Progenitor cell of endocrine pancreas (in vitro differentiated cells): ENCODE data around the gene MRPL4. TPM values are rescaled to one million over a fixed set of nuclear protein-coding genes. Genes with fewer than 3 reads are reported as not detected.

Source experiments
- DNase-seq: peaks from one replicate; pipeline ENCODE4 v3.0.0; 2021; ENCODE audit warnings: low spot score; ENCODE audit not compliant: unreplicated experiment
- H3K27ac Mint-ChIP-seq: 2 replicates; pipeline ENCODE4 v1.8.0; 2021; ENCODE audit warnings: mild to moderate bottlenecking, moderate library complexity, mixed read lengths
- H3K27me3 Mint-ChIP-seq: 2 replicates; pipeline ENCODE4 v1.8.0; 2021; ENCODE audit warnings: mixed read lengths
- H3K36me3 Mint-ChIP-seq: 2 replicates; pipeline ENCODE4 v1.8.0; 2022; ENCODE audit warnings: mixed read lengths; ENCODE audit not compliant: insufficient read depth
- H3K4me1 Mint-ChIP-seq: 2 replicates; pipeline ENCODE4 v1.8.0; 2021; ENCODE audit warnings: low read depth, mixed read lengths
- H3K4me3 Mint-ChIP-seq: 2 replicates; pipeline ENCODE4 v1.8.0; 2021; ENCODE audit warnings: low read depth, mild to moderate bottlenecking, moderate library complexity, mixed read lengths
- H3K9me3 Mint-ChIP-seq: 2 replicates; pipeline ENCODE4 v1.8.0; 2021; ENCODE audit warnings: low read depth, mixed read lengths
- CTCF ChIP-seq: fragments of 200-600 bp; sonication (generic); IDR thresholded peaks from one replicate; pipeline ENCODE4 v1.5.0; 2021; ENCODE audit warnings: antibody characterized with exemption, mild to moderate bottlenecking; ENCODE audit not compliant: unreplicated experiment
- long read RNA-seq: library from polyadenylated mRNA; unstranded; transcript quantifications from one replicate; pipeline ENCODE4 v2.0.0, GENCODE V29; 2020
- total RNA-seq: library from RNA; stranded (reverse); gene quantifications from 2 replicates; pipeline ENCODE4 v1.2.1, GENCODE V29; 2021

The MRPL4 gene
- 51.7 and 52.9 TPM in 2 replicates for total RNA-seq
- long read RNA-seq, transcript MRPL4-201 (9 exons, 1,455 nt) = major isoform, 5 of 9 reads
- long read RNA-seq, partial matches to known transcripts = 1 of 9 reads
- long read RNA-seq, other reads (novel, unspliced or antisense) = 0 of 9 reads

DNA sequence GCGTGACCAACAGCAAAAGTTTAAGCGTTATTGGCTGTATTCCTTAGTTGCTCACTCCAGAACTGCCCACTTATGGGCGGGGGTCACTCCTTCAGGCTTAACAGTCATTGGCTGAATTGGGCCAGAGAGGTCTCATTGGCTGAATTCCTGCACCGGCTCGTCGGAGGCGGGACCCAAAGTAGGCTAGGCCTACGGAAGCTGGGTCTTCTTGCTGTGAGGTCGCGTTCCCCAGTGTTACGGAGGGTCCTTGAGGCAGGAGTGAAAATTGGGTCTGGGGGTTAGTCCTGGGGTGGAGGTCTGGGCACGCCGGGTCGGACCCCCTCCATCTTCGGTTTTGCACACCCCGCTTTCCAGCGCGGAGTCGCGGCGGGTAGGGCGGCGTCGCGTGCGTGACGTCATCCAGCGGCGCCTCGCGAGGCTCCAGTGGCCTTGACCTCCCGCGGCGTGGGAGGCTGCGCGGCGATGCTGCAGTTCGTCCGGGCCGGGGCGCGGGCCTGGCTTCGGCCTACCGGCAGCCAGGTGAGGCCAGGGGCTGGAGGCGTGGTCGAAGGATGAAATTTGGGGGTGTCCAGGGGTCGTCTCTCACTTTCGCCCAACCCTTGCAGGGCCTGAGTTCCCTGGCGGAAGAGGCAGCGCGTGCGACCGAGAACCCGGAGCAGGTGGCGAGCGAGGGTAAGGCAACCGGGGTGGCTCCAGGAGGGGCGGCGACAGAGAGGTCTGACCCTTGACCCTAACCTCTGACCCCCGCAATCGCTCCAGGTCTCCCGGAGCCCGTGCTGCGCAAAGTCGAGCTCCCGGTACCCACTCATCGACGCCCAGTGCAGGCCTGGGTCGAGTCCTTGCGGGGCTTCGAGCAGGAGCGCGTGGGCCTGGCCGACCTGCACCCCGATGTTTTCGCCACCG lies at the start of gene MRPL4:
MRPL4 (plus strand) TSS at position 423 of the 903 bp plus-strand sequence; CDS start at position 463, 40 bp downstream.
- peak within 1 kb of the TSS; percentile 98 for H3K27ac Mint-ChIP-seq
- no peaks in the 10 kb centered on the region for H3K9me3 Mint-ChIP-seq
- no peaks in the 10 kb centered on the region for H3K27me3 Mint-ChIP-seq
- peak; percentile 86 for DNase-seq
- peak within 1 kb of the TSS; percentile 99 for H3K4me3 Mint-ChIP-seq
- H3K36me3 Mint-ChIP-seq = peaks cover 7% of the 10 kb centered on the region
- peaks cover 3% of the 10 kb centered on the region for H3K4me1 Mint-ChIP-seq
- TF ChIP-seq CTCF = no peak

- Mint-ChIP-seq H3K36me3 (no peaks in the 10 kb centered on the region), H3K4me3 (no peak overlapping the region), H3K27ac (no peak overlapping the region), H3K4me1 (no peaks in the 10 kb centered on the region), H3K27me3 (no peaks in the 10 kb centered on the region), H3K9me3 (no peaks in the 10 kb centered on the region)
- TF ChIP-seq CTCF = no peak
- no peak for DNase-seq
Measured at GRCh38 chr19:10203686-10204085, 48.3 kb upstream of the MRPL4 start.

DNA sequence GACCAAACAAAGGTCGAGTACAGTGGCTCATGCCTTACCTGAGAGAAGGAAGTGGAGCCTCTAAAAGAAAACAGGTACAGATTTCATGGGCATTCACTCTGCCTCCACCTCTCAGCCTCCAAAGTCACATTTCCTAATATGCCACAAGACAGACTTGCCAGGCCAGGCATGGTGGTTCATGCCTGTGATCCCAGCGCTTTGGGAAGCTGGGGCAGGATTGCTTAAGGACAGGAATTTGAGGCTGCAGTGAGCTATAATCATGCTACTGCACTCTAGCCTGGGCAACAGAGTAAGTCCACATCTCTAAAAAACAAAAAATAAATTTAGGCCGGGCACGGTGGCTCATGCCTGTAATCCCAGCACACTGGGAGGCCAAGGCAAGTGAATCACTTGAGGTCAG lies 46.4 kb upstream of the MRPL4 start:
- no peak for TF ChIP-seq CTCF
- DNase-seq = no peak
- no peak overlapping the region for H3K27ac Mint-ChIP-seq
- H3K27me3 Mint-ChIP-seq = no peaks in the 10 kb centered on the region
- no peaks in the 10 kb centered on the region for H3K9me3 Mint-ChIP-seq
- H3K36me3 Mint-ChIP-seq = no peaks in the 10 kb centered on the region
- no peaks in the 10 kb centered on the region for H3K4me1 Mint-ChIP-seq
- H3K4me3 Mint-ChIP-seq = no peak overlapping the region

- no peaks in the 10 kb centered on the region for H3K27me3 Mint-ChIP-seq
- H3K27ac Mint-ChIP-seq = no peak overlapping the region
- H3K9me3 Mint-ChIP-seq = no peaks in the 10 kb centered on the region
- H3K36me3 Mint-ChIP-seq = no peaks in the 10 kb centered on the region
- H3K4me3 Mint-ChIP-seq = no peak overlapping the region
- TF ChIP-seq CTCF = no peak
- no peaks in the 10 kb centered on the region for H3K4me1 Mint-ChIP-seq
- DNase-seq = no peak
Measured at GRCh38 chr19:10206226-10206885, 45.7 kb upstream of the MRPL4 start.

DNA sequence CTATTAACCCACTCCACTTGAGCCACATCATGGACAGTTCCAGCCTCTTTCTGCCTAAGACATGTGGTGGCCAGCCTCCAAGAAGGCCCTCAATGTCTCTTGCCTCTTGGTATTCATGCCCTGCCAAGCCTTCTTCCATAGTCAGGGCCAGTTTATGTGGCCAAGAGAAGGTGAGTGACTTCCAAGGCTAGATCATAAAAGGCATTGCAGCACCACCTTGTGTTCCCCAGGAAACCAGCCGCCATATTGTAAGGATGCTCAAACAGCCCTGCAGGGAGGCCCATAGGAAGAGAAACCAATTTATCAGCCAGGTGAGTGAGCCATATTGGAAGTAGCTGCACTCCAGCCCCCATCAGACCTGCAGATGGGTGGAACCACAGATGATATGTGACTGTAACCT lies 45.0 kb upstream of the MRPL4 start:
- Mint-ChIP-seq H3K4me1 (no peaks in the 10 kb centered on the region), H3K36me3 (no peaks in the 10 kb centered on the region), H3K4me3 (no peak overlapping the region), H3K27ac (no peak overlapping the region), H3K9me3 (no peaks in the 10 kb centered on the region), H3K27me3 (no peaks in the 10 kb centered on the region)
- no peak for TF ChIP-seq CTCF
- DNase-seq = no peak
